ENCODE results near the gene DMRT2.
A peak's percentile ranks its signal among the peaks of the same experiment; 100 is the strongest.

Gene DMRT2

DNA sequence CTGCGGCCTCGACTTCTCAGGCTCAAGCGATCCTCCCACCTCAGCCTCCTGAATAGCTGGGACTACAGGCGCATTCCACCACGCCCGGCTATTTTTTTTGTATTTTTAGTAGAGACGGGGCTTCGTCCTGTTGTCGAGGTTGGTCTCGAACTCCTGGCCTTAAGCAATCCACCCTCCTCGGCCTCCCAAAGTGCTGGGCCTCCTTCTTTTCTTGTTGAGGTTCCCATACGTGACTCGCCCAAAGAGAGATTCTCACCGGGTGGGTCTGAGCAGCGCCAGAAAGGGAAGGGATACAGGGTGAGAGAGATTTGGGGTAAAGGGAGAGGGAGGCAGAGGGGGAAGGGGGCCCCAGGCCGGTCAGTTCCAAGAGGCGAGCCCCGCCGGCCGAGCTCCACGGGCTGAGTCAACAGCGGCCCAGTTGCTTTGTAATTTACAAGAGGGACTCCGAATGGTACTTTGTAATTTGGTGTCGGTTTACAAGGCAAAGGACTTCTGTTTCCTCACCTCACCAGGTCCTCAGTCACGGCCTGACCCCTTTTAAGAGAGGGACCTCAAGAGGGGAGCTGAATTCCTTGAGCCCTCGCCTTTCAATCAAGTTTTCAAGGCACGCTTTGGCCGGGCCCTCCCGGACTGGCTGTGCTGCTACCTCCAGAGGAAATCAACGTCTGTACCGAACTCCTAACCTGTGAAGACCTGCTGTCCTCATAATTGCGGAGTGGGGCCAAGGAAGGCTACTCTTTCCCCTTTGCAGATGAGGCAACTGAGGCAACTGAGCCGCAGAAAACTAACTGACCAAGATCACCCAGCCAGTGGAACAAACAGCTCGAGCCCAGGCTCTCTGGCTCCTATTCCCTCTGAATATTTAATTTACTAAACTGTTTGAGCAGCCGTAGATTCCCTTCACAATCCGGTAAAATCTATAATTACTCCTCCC is 3.3 kb upstream of the DMRT2 start:
- H3K4me3 ChIP-seq (ENCODE audit: low read depth, low read length) = peak overlapping the region; percentile 40
- no peak for DNase-seq (ENCODE audit: low read depth)

DNA sequence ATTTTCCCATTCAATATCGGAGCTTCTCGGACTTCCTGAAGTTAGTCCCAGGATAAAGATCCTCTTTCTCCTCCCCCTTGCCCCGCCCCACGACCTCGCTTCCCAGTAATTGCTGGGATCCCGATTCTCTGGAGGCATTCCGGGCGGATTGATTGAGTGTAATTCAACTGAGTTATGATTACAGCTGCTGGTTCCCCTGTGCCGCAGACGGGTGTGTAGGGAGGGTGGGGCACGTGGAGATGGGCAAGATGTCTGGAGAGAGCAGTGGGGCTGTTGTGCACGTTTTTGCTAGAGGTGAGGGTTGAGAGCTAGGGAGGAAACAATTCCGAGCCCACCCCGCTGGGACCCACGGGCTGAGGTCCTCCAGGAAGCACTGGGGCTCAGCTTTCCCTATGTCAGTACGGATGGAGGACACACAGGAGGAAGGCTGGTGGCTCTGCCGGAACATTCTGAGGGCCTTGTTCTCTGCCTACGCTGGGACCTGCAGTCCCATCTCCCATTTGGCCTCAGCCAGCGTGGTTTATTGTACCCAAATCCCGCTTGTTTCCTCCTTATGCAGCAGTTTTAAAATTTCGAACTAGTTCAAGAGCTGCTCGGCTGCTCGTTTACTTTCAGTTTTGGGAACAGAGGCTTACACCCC is 2.4 kb upstream of the DMRT2 start:
- no peak for DNase-seq (ENCODE audit: low read depth)
- H3K4me3 ChIP-seq (ENCODE audit: low read depth, low read length) = peak overlapping the region; percentile 40

DNA sequence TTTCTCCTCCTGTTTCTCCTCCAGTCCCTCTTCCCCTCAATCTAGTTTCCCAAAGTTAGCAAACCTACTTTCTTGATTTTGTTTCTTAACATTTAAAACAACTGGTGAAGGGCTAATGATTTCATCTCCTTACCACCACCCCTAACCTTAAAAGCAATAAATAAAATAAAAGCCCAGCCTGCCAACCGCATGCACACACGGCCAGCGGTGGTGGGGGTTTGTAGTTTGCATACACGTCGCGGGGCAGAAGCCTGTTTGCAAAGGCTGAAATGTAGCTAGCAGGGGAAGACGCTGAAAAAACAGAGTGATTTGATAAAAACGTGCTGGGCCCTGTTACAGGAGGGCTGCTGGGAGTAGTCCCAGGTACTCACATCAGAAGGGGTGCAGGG is 1.9 kb upstream of the DMRT2 start:
- DNase-seq (ENCODE audit: low read depth) = no peak
- H3K4me3 ChIP-seq (ENCODE audit: low read depth, low read length) = peak overlapping the region; percentile 40

DNA sequence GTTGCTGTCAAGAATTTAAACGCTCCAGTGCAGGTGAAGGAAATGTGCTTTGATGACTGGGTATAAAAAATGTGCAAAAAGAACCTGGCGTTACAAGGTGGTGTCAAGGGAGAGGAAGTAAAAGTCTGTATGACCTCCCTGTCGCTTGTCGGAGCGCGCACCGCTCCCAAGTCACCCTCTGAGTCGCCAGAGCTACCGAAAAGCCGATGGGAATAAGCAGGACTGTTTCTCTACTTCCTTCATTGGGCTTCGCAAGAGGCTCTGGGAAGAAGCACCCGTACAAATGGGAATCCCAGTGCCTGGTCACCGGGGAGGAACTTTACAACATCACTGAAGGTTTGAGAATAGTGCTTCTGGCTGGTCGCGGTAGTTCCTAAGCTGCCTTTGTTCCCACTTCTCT is 1.3 kb upstream of the DMRT2 start:
- DNase-seq (ENCODE audit: low read depth) = no peak
- H3K4me3 ChIP-seq (ENCODE audit: low read depth, low read length) = no peak overlapping the region

DNA sequence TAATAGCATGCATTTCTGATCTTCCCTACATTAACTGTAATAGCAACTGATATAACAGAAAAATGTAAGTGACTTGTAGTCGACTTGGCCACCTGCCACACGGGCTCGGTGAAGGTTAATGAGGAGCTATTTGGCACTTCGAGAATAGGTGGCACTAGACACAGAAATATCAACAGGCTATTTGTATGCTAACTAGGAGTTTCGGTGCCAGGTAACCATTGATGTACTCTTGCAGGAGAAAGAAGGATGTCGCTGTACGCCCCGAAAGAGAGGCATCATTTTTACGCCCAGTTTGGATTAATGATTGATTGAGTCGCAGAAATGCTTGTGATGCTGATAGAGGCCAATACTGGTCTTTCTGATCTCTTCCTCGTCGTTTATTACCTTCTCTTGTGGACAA is 516 bp upstream of the DMRT2 start:
- DNase-seq (ENCODE audit: low read depth) = no peak
- H3K4me3 ChIP-seq (ENCODE audit: low read depth, low read length) = peak overlapping the region; percentile 0

DNA sequence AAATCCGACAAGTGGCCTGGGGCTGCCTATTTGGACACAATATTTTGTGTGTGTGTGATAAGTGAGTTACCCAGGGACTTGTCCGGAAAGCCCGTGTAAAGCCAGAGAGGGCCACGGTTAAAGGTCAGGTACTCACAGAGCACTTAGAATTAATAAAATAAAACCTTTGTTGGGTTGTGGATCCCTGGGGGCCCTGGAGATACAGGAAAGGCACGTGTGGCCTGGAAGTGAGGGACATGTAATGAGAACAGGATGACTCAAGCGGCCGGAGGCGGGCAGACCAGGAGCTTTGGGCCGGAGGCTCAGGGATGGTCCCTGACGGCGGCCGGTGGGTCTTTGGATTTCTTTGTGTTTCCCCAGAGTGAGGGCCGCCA is 1.0 kb downstream of the DMRT2 start:
- H3K4me3 ChIP-seq (ENCODE audit: low read depth, low read length) = peak overlapping the region; percentile 49
- no peak for DNase-seq (ENCODE audit: low read depth)

DNA sequence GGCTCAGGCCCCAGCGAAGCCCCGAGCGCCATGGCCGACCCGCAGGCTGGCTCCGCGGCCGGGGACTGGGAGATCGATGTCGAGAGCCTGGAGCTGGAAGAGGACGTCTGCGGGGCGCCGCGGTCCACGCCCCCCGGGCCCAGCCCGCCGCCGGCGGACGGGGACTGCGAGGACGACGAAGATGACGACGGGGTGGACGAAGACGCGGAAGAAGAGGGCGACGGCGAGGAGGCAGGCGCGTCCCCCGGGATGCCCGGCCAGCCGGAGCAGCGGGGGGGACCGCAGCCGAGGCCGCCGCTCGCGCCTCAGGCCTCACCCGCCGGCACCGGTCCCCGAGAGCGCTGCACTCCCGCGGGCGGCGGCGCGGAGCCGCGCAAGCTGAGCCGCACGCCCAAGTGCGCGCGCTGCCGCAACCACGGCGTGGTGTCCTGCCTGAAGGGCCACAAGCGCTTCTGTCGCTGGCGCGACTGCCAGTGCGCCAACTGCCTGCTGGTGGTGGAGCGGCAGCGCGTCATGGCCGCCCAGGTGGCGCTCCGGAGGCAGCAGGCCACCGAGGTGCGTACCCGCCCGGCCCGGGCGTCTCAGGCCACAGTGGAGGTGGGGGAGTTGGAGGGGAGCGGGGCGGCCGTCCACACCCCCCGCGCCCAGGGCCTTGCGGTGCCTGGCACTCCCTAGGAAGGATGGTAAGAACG is 1.6 kb downstream of the DMRT2 start:
- peak overlapping the region; percentile 49 for H3K4me3 ChIP-seq (ENCODE audit: low read depth, low read length)
- DNase-seq (ENCODE audit: low read depth) = no peak

DNA sequence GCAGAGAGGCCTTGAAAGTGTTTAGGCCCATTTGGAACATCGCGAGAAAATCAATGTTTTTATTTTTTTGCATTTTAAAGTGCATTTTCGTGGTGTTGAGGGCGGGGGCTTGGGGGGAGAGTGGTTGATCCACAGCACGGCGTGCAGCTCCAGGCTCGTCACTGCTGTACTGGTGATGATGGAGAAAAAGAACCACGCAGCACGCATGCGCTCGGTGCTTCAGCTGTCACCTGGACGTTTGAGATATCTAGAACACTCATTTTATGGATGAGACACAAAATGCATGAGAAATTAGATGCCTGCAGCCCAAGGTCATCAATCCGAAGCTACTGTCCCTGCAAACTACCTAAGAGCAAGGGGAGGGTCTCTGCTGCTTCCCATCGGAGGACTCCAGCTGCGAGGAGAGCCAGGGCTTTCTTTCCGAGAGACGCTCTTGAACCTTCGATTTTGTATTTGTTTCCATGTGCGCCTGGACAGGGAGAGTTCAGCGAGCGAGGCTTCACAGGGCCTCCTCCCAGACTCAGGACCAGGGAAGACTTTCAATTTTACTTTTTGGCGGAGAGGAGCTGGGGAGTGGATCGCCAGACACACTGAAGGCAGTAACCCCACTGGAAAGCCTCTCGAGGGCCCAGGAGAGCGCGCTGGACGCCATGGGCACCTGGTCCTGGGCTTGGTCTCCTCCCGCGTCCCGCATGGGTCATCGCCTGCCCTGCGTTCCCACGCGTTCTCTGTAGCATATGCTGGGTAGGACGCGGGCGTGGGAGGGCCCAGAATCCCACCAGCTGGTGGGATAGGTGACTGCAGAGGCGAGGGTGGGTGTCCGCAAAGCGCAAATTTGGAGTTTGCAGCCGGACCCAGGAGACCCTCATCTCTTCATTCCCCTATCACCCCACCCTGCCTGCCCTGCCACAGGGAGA is 2.5 kb downstream of the DMRT2 start:
- H3K4me3 ChIP-seq (ENCODE audit: low read depth, low read length) = peak overlapping the region; percentile 49
- DNase-seq (ENCODE audit: low read depth) = no peak

DNA sequence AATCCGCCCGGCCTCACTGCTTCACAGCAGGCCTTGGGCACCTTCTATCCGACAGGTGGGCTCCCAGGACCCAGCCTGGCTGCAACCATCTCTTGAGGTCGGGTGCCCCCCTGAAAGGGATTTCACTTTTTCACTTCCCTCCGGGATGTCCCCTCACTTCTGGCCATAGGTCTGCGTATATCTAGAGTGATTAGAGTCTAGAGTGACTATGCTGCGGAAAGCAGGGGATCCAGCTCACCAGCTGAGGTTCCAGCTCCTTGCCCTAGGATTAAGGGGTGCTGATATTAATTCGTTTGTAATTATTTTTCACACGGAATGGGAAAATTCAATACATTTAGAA is 3.1 kb downstream of the DMRT2 start:
- H3K4me3 ChIP-seq (ENCODE audit: low read depth, low read length) = no peak overlapping the region
- DNase-seq (ENCODE audit: low read depth) = no peak

DNA sequence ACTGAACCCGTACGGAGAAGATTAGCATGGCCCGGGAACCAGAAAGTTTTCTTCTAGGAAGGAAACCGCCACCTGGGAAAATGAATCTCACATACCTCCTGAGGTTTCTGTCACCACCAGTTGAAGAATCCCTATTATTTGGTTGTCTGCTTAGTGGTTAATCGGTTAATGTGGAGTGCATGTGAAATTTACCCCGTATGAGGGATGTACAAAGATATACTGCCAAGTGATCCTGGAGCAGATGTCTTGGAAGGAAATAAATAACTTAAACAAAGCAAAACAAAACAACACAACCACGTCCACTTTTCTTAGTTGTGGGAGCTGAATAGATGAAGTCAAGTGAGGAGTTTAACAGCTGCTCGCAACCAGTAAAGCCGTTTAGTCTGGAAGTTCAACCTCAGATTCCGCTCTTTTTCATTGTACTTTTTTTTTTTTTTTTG is 3.8 kb downstream of the DMRT2 start:
- DNase-seq (ENCODE audit: low read depth) = no peak
- H3K4me3 ChIP-seq (ENCODE audit: low read depth, low read length) = no peak overlapping the region

DNA sequence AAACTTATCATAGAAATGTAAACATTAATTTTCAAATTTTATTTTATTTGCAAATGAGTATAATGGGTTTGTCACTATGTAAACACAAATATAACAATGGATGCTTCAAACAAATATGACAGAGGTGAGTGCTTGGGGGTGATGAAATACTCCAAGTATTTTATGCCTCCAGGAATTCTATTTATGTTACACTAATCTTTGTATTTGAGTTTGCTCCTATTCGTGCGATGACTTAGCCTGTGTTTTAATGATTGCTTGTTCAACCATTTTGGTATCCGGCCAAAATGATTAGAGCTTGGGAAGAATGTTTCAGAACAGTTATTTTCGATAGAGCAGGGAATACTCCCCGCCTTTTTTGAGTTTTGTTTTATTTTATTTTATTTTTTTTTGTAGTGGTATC is 5.0 kb downstream of the DMRT2 start:
- no peak for DNase-seq (ENCODE audit: low read depth)
- H3K4me3 ChIP-seq (ENCODE audit: low read depth, low read length) = no peak overlapping the region

DNA sequence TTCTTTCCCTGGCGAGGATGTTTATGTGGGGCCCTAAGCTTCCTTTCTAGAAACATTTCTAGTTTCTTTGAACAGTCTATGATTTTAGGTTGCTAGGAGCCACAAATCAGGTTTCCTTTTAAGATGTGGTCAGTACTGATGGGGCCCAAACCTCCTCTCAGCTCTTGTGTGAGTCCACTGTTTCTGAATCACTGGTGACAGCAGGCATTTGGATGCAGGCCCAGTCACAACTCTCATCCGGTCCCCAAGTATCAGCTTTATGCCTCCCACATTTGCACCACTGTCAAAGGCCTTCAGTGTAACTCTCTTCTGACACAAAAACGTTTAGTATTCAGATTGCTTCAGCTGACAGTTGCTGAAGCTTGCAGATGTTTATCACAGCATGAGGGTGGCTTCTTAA is 7.8 kb downstream of the DMRT2 start:
- H3K4me3 ChIP-seq (ENCODE audit: low read depth, low read length) = no peak overlapping the region

DNA sequence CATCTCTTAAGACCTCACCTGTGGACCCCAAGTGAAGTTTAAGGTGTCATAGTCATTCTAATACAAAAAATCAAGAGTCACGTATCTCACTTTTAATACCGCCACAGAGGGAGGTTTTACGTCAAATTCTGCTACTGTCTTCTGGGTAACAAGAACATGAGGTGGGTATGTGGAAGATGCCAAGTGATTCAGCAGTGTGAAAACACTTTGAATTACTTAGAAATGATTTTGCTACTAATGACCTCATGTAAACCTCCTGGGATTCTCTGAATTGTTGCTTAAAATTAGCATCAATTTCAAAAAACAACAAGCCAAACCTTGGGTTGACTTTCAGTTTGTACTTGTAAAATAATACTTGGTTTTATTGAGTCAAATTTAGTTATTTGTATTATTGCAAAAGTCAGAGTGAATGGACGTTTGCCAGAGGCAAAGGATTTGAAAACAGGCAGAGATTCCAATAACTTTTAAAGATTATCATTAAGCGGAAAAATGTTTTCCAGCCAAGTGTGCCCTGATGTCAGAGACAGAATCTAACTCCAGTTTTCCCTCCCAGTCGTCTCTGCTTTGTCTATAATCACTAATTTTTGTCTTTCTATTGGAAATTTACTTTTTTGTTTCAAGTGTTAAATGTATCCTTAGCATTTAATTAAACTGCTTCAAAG is 8.8 kb downstream of the DMRT2 start:
- no peak overlapping the region for H3K4me3 ChIP-seq (ENCODE audit: low read depth, low read length)
- DNase-seq (ENCODE audit: low read depth) = no peak

More for the DNA sequence above, 7.8 kb downstream of the DMRT2 start:
- no peak for DNase-seq (ENCODE audit: low read depth)

DNA sequence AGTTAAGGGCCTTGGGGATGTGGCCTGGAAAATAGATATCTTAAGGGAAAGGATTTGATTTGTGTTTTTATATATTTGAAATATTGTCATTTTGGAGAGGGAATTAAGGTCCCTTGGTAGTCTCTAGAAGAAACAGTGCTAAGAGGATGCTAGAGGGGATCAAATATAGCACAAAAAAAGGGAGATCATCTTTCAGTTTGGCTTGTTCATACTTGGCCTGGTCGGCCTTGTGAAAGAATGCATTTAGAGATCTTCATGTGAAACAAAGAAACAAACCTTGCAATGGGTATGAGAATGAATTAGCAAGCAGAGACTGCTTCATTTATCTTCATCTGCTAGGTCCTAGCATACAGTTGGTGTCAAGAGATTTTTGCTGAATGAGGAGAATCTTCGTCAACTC is 15.0 kb downstream of the DMRT2 start:
- H3K4me3 ChIP-seq (ENCODE audit: low read depth, low read length) = no peak overlapping the region
- DNase-seq (ENCODE audit: low read depth) = no peak

DNA sequence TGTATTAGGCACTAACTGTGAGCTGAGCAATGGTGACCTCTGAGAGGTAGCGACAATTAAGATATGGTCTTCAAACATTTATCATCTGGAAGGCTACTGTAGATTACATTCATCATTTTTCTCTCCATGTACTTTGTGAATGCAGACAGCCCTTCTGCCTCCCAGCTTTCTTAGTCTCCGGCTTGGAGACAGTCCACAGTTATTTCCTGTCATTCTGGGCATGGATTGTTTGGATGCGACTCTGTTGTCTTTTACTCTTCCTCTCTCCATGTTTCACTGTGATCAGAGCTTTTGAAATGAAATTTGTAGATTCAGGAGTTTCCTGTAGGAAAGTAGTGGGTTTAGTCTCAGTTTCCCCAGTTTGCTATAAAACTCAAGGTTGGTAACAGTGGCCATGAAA is 20.5 kb downstream of the DMRT2 start:
- H3K4me3 ChIP-seq (ENCODE audit: low read depth, low read length) = no peak overlapping the region
- DNase-seq (ENCODE audit: low read depth) = no peak

DNA sequence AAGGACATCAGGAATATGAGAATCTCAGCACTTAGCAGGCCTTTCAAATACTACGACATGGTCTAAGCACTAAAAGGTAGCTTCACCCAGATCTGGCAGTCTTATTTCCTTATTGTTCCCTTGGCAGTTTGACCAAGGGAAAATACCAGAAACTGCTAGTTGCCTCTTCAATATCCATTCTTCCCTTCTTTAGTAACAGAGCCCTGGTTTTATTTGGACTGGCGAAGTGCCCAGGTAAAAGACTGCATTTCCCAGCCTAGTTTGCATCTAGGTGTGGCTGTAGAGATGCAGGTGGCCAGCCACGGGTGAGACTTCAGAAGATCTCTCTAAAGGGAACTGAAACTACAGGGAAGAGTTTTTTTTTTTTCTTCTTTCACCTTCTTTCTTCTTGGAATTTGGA is 21.6 kb downstream of the DMRT2 start:
- DNase-seq (ENCODE audit: low read depth) = no peak
- no peak overlapping the region for H3K4me3 ChIP-seq (ENCODE audit: low read depth, low read length)

DNA sequence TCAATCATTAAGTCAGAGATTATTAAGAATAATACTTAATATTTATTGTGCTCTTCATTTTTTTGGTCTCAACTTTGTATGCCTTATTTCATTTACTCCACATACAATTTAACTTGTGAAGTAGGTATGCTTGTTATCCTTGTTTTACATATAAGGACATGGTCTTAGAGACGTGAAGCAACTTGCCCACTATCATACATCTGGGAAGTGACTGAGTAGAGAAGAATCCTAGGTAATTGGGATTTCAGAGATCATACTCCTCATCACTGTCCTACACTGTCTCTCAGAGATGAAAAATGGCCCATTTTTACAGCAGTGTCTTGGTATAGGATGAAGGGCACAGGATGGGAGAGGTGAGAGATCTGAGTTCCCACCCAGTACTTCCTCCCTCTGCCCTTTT is 23.3 kb downstream of the DMRT2 start:
- DNase-seq (ENCODE audit: low read depth) = no peak
- H3K4me3 ChIP-seq (ENCODE audit: low read depth, low read length) = no peak overlapping the region

DNA sequence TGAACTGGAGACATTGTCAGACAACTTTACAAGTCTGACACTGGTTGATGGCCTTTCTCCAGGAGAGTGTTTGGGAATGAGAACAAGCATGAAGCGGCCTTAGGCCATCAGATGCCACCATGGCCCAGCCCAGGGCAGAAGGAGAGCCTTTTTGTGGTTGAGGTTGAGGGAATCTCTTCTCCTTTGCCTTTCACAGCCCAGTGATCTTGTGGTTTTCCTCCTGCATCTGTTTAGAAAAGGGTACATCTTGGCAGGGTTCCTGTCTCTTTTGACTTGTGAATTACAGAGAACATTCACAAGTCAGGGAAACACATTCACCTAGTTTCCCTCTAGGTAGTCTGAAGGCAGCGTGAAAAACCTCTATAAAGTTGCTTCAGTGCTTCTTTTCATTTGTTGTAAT is 27.5 kb downstream of the DMRT2 start:
- H3K4me3 ChIP-seq (ENCODE audit: low read depth, low read length) = no peak overlapping the region
- DNase-seq (ENCODE audit: low read depth) = no peak

DNA sequence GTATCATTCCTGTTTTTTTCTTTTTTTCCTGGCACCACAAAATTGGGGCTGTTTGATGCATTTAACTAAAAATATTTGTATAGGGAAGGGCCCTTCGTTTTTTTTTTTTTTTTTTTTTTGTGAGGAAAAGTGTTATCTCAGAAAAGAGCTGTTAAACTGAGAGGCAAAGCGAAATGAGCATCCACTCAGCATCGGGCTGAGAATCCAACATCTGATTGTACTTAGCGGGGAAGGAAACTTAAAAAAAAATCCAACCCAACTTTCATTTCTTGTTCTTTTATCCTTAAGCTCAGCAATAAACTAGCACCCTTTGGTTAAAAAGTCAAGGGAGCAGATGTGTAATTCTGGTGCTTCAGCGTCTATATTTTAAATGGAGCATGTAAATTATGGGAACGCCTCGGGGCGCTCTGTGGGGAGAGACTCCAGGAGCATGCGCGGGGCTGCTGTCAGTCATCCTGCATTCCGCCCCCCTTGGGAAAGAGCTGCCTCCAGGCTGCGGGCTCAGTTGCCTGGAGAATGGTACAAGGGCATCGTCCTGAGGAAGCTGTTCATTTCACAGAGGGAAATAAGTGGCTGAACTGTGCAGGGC is 33.3 kb downstream of the DMRT2 start:
- no peak for DNase-seq (ENCODE audit: low read depth)
- peak overlapping the region; percentile 29 for H3K4me3 ChIP-seq (ENCODE audit: low read depth, low read length)
